ENCODE measurements around the gene FYB1.

The FYB1 gene

DNA sequence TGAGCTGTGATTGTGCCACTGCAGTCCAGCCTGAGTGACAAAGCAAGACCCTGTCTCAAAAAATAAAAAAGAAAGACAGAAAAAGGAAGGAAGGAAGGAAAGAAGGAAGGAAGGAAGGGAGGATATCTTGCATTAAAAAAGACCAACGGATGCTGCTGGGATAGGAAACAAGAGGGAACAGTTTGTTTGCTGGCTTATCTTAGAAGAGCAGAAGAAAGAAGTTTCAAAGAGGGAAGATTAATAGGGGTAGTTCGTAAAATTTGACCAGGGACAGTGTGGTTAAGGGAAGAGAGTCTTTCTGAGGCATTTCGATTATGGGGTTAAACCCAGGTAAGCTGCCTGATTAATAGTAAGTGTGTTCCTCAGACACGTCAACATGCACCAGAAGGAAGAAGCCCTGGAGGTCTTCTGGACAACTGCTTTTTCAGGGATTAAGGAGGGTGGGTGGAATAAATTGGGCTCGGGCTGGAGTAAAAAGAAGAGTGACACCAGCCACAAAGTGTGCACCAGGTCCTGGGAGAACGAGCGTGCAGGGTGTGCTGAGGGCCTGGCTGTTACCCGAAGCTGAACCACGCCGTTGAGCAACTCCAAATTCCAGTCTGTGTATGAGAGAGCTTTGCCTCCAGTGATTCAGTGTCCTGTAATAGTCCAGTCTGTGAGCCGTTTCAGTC lies 24.8 kb downstream of the FYB1 start:
- TF ChIP-seq RARB (CRISPR knock-in tag; IDR thresholded peaks at IDR 0.05), result no peak
- TF ChIP-seq ZNF8 (CRISPR knock-in tag; IDR thresholded peaks at IDR 0.05), result no peak
- TF ChIP-seq ZNF70 (CRISPR knock-in tag; IDR thresholded peaks at IDR 0.05), result no peak
- no peak for TF ChIP-seq SNAI2 (CRISPR knock-in tag; IDR thresholded peaks at IDR 0.05)
- TF ChIP-seq, protein P1, sequence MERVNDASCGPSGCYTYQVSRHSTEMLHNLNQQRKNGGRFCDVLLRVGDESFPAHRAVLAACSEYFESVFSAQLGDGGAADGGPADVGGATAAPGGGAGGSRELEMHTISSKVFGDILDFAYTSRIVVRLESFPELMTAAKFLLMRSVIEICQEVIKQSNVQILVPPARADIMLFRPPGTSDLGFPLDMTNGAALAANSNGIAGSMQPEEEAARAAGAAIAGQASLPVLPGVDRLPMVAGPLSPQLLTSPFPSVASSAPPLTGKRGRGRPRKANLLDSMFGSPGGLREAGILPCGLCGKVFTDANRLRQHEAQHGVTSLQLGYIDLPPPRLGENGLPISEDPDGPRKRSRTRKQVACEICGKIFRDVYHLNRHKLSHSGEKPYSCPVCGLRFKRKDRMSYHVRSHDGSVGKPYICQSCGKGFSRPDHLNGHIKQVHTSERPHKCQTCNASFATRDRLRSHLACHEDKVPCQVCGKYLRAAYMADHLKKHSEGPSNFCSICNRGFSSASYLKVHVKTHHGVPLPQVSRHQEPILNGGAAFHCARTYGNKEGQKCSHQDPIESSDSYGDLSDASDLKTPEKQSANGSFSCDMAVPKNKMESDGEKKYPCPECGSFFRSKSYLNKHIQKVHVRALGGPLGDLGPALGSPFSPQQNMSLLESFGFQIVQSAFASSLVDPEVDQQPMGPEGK (CRISPR knock-in tag; IDR thresholded peaks at IDR 0.05; ENCODE audit: borderline replicate concordance), result no peak
- TF ChIP-seq CSDC2 (CRISPR knock-in tag; IDR thresholded peaks at IDR 0.05), result no peak
- no peak for TF ChIP-seq ESRRG (CRISPR knock-in tag; IDR thresholded peaks at IDR 0.05)
- TF ChIP-seq ISL1 (CRISPR knock-in tag; IDR thresholded peaks at IDR 0.05), result no peak
- no peak for TF ChIP-seq ARNTL (CRISPR knock-in tag; IDR thresholded peaks at IDR 0.05; ENCODE audit: borderline replicate concordance, low read depth)
- no peak for TF ChIP-seq TOX (CRISPR knock-in tag; IDR thresholded peaks at IDR 0.05; ENCODE audit: borderline replicate concordance)
- TF ChIP-seq, protein P2, sequence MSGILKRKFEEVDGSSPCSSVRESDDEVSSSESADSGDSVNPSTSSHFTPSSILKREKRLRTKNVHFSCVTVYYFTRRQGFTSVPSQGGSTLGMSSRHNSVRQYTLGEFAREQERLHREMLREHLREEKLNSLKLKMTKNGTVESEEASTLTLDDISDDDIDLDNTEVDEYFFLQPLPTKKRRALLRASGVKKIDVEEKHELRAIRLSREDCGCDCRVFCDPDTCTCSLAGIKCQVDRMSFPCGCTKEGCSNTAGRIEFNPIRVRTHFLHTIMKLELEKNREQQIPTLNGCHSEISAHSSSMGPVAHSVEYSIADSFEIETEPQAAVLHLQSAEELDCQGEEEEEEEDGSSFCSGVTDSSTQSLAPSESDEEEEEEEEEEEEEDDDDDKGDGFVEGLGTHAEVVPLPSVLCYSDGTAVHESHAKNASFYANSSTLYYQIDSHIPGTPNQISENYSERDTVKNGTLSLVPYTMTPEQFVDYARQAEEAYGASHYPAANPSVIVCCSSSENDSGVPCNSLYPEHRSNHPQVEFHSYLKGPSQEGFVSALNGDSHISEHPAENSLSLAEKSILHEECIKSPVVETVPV (CRISPR knock-in tag; IDR thresholded peaks at IDR 0.05), result no peak
- TF ChIP-seq, protein P3, sequence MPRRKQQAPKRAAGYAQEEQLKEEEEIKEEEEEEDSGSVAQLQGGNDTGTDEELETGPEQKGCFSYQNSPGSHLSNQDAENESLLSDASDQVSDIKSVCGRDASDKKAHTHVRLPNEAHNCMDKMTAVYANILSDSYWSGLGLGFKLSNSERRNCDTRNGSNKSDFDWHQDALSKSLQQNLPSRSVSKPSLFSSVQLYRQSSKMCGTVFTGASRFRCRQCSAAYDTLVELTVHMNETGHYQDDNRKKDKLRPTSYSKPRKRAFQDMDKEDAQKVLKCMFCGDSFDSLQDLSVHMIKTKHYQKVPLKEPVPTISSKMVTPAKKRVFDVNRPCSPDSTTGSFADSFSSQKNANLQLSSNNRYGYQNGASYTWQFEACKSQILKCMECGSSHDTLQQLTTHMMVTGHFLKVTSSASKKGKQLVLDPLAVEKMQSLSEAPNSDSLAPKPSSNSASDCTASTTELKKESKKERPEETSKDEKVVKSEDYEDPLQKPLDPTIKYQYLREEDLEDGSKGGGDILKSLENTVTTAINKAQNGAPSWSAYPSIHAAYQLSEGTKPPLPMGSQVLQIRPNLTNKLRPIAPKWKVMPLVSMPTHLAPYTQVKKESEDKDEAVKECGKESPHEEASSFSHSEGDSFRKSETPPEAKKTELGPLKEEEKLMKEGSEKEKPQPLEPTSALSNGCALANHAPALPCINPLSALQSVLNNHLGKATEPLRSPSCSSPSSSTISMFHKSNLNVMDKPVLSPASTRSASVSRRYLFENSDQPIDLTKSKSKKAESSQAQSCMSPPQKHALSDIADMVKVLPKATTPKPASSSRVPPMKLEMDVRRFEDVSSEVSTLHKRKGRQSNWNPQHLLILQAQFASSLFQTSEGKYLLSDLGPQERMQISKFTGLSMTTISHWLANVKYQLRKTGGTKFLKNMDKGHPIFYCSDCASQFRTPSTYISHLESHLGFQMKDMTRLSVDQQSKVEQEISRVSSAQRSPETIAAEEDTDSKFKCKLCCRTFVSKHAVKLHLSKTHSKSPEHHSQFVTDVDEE (CRISPR knock-in tag; IDR thresholded peaks at IDR 0.05), result no peak
- no peak for TF ChIP-seq BACH2 (CRISPR knock-in tag; IDR thresholded peaks at IDR 0.05; ENCODE audit: borderline replicate concordance)
- TF ChIP-seq OSR1 (CRISPR knock-in tag; IDR thresholded peaks at IDR 0.05), result no peak
- no peak for TF ChIP-seq ZFP3 (CRISPR knock-in tag; IDR thresholded peaks at IDR 0.05)
- no peak for ATAC-seq

DNA sequence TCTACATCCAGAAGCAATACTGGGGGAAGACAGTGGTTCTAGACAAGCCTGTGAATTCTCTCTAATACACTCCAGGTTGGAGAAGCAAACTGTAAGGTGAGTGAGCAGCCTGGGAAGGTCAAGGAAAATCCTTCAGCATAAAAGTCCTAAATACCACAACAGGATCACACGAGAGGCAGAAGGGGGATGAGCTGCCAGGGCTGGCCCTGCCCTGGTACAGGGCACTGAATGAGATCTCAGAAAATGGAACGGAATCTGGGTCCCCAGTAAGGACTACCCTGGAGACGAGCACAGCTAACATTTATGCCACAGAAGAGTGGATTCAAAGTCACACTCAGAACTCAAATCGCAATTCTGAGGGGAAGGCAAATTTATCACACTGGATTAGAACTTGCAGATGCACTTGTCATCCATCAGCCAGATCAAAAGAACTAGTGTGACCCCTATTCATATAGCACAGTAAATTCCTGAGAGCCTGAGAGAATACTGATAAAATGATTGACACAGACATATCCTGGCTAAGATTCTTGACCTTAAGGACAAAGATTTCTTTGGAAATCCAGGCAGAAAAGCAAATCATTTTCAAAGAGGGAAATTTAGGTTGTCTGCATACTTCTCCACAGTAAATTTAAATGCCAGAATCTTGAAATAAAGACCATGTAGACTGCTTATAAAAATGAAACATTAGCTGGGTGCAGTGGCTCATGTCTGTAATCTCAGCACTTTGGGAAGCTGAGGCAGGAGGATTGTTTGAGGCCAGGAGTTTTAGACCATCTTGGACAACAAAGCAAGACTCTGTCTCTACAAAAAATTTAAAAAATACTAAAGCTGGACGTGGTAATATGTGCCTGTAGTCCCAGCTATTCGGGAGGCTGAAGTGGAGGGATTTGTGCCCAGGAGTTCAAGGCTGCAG lies 25.6 kb downstream of the FYB1 start:
- TF ChIP-seq ZFP30 (CRISPR knock-in tag; IDR thresholded peaks at IDR 0.05) (no peak), ZNF8 (CRISPR knock-in tag; IDR thresholded peaks at IDR 0.05) (no peak), OSR1 (CRISPR knock-in tag; IDR thresholded peaks at IDR 0.05) (no peak), ISL1 (CRISPR knock-in tag; IDR thresholded peaks at IDR 0.05) (no peak), ARNTL (CRISPR knock-in tag; IDR thresholded peaks at IDR 0.05; ENCODE audit: borderline replicate concordance, low read depth) (no peak)
- TF ChIP-seq, protein P1 (CRISPR knock-in tag; IDR thresholded peaks at IDR 0.05; ENCODE audit: borderline replicate concordance), result no peak
- TF ChIP-seq, protein P4, sequence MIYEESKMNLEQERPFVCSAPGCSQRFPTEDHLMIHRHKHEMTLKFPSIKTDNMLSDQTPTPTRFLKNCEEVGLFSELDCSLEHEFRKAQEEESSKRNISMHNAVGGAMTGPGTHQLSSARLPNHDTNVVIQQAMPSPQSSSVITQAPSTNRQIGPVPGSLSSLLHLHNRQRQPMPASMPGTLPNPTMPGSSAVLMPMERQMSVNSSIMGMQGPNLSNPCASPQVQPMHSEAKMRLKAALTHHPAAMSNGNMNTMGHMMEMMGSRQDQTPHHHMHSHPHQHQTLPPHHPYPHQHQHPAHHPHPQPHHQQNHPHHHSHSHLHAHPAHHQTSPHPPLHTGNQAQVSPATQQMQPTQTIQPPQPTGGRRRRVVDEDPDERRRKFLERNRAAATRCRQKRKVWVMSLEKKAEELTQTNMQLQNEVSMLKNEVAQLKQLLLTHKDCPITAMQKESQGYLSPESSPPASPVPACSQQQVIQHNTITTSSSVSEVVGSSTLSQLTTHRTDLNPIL (CRISPR knock-in tag; IDR thresholded peaks at IDR 0.05; ENCODE audit: low read depth), result no peak
- TF ChIP-seq, protein P5, sequence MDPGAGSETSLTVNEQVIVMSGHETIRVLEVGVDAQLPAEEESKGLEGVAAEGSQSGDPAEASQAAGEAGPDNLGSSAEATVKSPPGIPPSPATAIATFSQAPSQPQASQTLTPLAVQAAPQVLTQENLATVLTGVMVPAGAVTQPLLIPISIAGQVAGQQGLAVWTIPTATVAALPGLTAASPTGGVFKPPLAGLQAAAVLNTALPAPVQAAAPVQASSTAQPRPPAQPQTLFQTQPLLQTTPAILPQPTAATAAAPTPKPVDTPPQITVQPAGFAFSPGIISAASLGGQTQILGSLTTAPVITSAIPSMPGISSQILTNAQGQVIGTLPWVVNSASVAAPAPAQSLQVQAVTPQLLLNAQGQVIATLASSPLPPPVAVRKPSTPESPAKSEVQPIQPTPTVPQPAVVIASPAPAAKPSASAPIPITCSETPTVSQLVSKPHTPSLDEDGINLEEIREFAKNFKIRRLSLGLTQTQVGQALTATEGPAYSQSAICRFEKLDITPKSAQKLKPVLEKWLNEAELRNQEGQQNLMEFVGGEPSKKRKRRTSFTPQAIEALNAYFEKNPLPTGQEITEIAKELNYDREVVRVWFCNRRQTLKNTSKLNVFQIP (CRISPR knock-in tag; IDR thresholded peaks at IDR 0.05; ENCODE audit: borderline replicate concordance, low read depth), result no peak
- TF ChIP-seq, protein P3 (CRISPR knock-in tag; IDR thresholded peaks at IDR 0.05), result no peak
- TF ChIP-seq, protein P2 (CRISPR knock-in tag; IDR thresholded peaks at IDR 0.05), result no peak
- no peak for ATAC-seq
